Muscle of arm (tissue), 12 donors: ENCODE results near the gene ALMS1. TPM values are rescaled to one million over a fixed set of nuclear protein-coding genes. Genes with fewer than 3 reads are reported as not detected.
"Not testable (repeated sequence)": the region's sequence is repeated elsewhere in the genome, so short reads cannot be mapped to it uniquely, and the experiment has no call there.

Source experiments
- DNase-seq: peaks from one replicate; pipeline ENCODE4 v3.0.0-alpha.2; 2013
- polyA plus RNA-seq, 12 donors: library from polyadenylated mRNA; unstranded; fragments of 120-200 nt; gene quantifications; one replicate each; pipeline ENCODE4 v1.2.1, GENCODE V29; 2013; ENCODE audit not compliant: insufficient read length in 12 of 12

Gene ALMS1
- polyA plus RNA-seq, 12 donors, result 15.2 to 58.4 (median 18.8) TPM; not detected in 1

DNA sequence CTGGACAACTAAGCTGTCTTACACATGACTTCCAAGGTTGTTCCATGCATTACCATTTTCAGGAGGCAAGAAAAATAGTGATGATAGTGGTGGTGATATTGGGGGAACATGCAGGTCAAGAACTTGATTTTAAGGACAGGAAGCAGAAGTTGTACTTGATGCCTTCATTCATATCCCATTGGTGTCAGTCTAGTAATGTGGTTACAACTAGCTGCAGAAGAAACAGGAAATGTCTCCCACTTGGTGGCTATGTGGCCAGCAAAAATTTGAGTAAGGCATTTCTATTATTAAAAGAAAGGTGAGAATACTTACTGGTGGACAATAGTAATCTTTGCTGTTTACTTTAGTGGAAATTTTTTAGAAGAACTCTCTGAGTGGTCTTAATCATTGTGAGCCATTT is 103.4 kb downstream of the ALMS1 start:
- no peak for DNase-seq

DNA sequence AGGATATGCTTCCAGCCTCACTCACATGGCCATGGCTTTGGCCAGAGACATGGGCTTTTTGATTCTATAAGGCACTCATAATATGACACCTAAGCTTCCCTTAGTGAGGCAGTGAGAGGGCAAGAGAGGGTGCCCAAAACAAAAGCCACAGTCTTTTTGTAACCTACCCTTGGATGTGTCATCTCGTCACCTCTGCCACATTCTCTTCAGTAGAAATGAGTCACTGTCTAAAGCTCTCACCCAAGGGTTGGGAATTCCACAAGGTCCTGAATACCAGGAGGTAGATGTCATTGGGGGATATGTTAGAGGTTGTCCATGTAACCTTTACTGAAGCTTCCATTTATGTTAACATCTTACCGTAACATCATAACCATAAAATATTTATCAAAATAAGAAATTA is 108.4 kb downstream of the ALMS1 start:
- DNase-seq, result no peak

DNA sequence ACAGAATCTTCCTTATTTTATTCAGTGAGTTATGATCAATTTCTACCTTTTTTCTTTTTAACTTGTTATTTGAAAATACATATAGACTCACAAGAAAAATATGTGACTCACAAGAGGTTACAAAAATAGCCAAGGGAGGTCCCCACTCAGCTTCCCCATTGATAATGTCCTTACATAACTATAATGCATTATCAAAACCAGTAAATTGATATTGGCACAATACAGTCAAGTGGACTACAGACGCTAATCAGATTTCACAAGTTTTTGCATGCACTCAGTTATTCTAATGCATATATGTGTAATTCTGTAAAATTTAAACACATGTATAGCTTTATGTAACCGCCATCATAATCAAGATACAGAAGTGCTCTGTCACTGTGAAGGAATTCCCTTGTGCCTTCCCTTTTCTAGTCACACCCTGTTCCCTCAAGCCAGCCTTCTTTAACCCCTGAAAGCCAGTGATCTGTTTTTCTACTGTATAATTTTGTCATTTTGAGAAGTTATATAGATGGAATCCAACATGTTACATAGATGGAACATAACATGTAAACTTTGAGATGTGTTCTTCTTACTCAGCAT is 118.4 kb downstream of the ALMS1 start:
- DNase-seq, result no peak

DNA sequence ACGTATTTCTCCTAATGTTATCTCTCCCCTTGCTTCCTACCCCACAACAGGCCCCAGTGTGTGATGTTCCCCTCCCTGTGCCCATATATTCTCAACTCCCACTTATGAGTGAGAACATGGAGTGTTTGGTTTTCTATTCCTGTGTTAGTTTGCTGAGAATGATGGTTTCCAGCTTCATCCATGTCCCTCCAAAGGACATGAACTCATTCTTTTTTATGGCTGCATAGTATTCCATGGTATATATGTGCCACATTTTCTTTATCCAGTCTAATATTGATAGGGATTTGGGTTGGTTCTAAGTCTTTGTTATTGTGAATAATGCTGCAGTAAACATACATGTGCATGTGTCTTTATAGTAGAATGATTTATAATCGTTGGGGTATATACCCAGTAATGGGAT is 119.2 kb downstream of the ALMS1 start:
- DNase-seq, result not testable (repeated sequence)

DNA sequence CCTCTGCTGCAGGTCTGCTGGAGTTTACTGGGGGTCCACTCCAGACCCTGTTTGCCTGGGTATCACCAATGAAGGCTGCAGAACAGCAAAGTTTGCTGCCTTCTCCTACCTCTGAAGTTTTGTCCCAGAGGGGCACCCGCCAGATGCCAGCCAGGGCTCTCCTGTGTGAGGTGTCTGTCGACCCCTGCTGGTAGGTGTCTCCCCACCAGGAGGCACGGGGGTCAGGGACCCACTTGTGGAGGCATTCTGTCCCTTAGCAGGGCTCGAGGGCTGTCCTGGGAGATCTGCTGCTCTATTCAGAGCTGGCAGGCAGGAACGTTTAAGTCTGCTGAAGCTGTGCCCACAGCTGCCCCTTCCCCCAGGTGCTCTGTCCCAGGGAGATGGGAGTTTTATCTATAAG is 124.8 kb downstream of the ALMS1 start:
- DNase-seq, result not testable (repeated sequence)

DNA sequence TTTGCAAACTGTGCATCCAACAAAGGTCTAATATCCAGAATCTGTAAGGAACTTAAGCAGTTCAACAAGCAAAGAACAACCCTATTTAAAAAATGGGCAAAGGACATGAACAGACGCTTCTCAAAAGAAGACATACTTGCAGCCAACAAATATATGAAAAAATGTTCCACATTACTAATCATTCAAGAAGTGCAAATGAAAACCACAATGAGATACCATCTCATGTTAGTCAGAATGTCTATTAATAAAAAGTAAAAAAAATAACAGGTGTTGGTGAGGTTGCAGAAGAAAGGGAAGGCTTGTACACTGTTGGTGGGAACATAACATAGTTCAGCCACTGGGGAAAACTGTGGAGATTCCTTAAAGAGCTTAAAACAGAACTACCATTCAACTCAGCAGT is 130.4 kb downstream of the ALMS1 start:
- DNase-seq, result no peak

DNA sequence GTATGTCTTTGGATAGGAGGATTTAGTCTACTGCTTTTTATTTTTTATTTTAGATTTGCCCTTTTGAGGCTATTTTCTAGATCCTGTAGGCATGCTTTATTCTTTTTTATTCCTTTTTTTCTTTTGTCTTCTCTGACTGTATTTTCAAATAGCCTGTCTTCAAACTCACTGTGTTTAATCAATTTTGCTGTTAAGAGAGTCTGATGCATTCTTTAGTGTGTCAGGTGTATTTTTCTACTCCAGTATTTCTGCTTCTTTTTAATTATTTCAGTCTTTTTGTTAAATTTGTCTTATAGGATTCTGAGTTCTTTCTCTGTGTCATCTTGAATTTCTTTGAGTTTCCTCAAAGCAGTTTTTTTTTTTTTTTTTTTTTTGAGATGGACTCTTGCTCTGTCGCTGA is 143.1 kb downstream of the ALMS1 start:
- no peak for DNase-seq

DNA sequence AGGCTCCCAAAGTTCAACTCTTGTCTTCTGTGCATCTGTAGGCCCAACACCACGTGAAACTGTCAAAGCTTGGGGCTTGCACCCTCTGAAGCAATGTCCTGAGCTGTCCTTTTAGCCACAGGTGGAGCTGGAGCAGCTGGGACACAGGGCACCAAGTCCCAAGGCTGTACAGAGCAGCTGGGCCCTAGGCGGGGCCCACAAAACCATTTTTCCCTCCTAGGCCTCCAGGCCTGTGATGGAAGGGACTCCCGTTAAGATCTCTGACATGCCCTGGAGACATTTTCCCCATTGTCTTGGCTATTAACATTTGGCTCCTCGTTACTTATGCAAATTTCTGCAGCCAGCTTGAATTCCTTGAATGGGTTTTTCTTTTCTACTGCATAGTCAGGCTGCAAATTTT is 145.1 kb downstream of the ALMS1 start:
- DNase-seq, result not testable (repeated sequence)

DNA sequence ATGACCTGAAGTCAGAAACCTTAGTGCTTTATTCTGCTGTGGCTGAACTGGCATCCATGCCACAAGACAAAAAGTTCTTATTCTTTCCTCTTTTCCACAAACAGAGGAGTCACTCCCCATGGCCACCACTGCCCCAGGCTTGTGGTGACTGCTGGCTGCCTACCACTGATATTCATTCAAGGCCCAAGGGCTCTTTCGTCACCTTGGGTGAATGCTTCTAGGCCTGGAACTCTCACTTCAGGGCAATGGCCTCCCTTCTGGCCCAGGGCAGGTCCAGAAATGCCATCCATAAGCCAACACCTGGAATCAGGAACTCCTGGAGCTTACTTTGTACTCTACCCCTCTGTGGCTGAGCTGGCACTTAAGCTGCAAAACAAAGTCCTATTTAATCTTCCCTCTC is 146.7 kb downstream of the ALMS1 start:
- DNase-seq, result no peak

DNA sequence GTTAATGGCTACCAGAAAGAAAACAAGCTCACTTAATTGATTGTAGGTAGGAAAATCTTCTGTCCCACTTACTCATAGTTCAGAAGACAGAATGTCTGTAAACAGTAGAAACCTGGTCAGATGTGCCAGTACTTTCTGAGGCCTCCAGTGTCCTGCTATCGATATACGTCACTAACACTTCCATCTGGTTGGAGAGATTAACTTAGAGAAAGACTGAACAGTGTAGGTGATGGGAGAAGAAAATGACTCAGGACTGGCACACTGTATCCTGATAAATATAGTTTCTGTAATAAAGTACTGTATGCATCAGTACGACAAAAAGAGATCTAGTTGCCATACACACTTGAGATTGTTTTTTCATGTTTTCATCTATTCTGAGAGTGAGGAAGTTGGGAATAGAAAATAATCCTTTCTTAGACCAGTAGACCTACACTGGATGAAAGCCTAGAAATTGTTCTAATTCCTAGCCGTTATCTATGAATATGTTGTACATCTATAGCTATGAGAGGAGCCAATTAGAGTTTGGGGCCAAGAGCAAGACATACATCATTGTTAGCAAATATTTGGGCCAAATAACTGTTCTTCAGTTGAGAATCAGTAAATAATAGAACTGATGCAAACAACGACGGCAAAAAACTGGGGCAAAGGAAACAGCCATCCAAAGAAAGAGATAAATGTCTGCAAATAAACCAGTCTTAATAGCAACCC is 150.7 kb downstream of the ALMS1 start:
- DNase-seq, result no peak

DNA sequence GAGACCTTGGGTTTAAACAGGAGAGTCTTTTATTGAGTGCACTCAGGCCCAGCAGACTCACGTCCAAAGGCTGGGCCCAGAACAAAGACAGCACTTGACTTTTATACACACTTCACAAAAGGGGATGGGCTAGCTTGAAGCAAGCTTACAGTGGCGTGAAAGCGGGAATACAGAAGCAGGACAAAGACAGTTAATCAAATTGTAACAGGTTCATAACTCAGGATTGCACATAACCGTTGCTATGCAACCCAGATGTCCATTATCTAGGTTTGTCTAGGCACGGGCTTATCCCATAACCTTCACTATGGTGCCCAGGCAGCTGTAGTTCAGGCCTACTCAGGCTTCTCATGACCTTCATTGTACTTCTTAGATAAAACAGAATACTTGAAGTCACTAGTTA is 175.2 kb downstream of the ALMS1 start:
- DNase-seq, result not testable (repeated sequence)

DNA sequence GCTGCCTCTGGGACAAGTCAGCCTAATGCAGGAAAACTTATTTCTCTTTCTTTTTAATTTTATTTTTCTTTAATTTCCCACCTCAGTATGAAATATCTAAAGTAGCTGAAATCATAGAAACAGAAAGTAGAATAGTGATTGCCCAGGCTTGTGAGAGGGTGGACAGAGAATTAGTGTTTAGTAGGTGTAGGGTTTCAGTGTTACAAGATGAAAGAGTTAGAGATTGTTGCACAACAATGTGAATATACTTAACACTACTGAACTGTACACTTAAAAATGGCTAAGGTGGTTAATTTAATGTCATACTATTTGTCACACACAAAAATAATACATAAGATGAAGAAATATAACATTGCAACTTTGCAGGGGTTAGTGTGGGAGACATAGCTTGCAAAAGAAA is 175.8 kb downstream of the ALMS1 start:
- DNase-seq, result no peak

DNA sequence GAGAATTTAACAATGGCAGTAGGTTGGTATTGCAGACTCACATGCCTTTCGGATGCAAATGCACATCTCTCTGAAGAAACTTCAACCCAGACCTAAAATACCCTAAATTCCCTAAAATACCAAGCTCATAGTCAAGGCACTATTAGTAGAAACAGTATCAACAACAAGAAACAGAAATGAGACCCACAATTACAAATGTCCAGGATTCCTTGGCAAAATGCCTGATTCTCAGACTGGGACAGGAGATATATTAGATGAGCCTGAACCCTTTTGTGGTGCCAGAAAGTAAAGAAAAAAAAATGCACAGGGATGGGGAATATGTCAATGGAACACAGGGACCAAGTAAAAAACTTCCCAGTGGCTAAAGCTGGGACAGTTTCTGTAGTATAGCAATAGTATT is 179.3 kb downstream of the ALMS1 start:
- no peak for DNase-seq

DNA sequence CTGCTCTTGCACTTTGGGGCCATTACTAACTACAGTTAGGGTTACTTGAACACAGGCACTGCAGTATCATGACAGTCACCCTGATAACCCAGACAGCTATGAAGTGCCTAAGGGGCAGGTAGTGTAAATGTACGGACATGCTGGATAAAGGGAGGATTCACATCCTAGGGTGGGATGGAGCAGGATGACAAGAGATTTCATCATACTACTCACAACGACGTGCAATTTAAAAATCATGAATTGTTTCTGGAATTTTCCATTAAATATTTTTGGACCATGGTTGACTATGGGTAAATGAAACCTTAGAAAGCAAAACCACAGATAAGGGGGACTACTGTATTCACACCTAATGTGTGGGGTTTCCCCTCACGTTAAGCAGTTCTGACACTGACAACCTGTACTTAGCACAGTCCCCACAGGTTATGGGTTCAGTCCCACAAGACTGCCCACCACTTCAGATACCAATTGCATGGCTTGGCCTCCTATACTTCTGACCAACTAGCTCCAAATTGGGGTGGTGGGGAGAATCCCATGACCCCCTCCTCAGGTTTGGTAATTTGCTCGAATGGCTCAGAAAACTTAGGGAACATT is 180.7 kb downstream of the ALMS1 start:
- DNase-seq, result no peak

DNA sequence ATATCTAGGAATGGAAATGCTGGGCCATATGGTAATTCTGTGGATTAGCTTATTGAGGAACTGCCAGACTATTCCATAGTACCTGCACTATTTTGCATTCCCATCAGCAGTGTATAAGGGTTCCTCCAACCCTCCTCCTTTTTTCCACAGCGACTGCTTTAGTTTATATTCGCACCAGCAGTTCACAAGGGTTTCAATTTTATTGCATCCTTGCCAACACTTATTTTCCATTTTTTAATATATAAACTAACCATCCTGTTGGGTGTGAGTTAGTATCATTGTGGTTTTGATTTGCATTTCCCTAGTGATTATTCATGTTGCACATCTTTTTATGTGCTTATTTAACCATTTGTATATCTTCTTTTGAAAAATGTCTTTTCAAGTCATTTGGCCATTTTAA is 189.6 kb downstream of the ALMS1 start:
- no peak for DNase-seq

DNA sequence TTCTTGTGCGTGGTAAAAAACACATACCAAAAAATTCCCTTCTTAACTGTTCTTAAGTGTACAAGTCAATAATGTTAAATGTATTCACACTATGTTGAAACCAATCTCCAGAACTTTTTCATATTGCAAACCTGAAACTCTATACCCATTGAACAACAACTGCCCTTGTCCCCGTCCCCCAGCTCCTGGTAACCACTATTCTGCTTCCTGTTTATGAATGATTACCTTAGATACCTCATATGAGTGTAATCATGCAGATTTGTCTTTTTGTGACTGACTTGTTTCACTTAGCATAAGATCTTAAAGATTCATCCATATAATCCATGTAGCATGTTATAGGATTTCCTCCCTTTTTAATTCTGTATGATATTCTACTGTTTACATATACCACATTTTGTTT is 196.7 kb downstream of the ALMS1 start:
- DNase-seq, result no peak

DNA sequence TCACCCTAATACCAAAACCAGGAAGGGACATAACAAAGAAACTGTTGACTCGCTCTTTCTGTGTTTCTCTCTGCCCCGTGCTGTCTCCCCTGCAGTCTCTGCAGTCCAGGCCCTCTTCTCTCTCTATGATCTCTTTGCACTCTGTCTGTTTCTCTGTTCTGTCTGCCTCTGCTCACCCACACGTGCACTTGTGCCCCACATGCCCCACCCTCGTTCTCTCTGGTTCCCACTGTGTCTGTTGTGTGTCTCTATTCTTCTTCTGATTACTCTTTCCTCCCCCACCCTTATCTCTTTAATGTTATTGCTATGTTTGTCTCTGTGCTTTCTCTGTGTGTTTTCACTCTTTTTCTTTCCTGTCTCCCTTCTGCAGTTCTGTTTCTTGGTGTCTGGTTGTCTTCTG is 202.5 kb downstream of the ALMS1 start:
- no peak for DNase-seq

DNA sequence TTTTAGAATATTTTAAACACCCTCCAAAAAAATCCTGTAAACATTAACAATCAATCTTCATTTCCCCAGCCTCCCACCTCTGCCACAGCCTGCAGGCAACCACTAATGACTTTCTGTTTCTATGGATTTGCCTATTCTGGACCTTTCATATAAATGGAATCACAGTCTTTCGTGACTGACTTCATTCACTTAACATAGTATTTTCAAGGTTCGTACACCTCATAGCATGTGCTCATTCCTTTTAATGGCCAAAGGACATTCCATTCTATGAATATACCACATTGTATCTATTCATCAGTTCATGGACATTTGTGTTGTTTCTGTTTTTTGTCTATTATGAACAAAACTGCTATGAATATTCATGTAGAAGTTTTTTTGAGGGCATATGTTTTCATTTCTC is 208.0 kb downstream of the ALMS1 start:
- DNase-seq, result no peak

DNA sequence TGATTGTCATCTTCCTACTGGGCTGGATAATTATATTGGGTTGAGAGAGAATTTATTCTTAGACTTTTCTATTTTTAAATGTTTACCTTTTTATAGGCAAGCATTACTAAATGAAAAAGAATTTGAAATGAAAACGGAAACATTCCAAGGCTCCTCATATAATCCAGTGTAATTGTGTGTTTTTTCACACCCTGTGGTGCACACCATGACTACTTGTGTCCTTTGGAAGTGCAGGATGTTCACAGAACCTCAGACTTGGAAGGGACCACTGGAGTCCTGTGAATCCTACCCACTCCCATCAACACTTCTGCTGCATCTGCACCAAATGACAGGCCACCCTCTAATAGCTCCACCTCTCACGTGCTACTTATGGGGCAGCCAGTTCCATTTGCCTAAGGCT is 208.6 kb downstream of the ALMS1 start:
- no peak for DNase-seq

DNA sequence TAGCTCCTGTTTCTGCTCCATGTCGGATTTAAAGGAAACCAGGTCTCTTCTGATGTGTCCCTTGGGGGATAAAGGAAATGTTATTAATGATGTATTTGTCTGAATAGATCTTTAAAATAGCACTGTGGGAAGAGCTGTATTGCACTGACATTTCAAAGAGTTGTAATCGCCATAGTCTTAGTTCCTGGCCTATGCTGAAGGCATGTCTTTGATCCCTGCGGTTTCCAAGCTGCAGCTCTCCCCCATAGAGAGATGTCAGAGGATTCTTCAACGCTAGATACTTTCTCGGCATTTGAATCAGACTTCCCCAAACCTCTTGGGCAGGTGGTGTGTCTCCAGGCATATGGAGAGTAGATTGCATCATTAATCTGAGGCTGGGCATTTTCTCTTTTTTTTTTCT is 216.1 kb downstream of the ALMS1 start:
- no peak for DNase-seq

DNA sequence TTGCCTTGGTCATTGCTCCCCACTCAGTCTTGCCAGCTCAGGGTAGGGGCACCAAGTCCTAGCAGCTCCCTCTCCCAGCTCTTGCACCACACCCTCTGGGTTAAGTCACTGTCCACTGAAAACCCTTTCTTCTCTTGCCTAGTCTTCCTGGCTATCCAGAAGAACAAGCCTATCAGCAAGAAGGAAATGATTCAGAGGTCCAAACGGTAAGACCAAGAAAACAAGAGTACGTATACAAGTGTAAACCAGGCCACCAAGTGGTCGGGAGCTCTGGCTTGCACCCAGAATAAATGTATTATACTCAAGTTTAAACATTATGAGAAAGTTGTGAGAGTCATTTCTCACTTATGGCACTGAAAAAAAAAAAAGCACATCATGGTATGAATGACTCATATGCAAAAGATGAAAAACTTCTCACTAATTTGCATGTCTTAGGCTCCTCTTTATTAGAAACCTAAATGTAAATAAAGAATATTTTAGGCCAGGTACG is 217.5 kb downstream of the ALMS1 start:
- not testable (repeated sequence) for DNase-seq

DNA sequence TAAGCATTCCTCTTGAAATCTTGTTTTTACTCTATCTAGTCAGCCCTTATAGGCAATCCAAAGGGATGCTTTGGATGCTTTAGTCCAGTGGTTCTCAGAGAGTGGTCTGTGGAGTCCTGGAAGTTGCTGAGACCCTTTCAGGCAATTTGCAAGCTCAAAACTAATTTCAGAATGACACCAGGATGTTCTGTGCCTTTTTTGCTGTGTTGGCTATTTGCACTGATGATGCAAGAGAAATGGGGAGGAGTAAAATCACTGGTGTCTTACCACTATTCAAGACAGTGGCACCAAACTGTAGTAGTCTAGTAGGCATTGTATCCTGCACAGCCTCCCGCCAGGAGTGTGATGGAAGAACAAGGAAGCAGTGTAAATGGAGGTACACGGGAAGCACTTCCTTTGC is 219.0 kb downstream of the ALMS1 start:
- not testable (repeated sequence) for DNase-seq

DNA sequence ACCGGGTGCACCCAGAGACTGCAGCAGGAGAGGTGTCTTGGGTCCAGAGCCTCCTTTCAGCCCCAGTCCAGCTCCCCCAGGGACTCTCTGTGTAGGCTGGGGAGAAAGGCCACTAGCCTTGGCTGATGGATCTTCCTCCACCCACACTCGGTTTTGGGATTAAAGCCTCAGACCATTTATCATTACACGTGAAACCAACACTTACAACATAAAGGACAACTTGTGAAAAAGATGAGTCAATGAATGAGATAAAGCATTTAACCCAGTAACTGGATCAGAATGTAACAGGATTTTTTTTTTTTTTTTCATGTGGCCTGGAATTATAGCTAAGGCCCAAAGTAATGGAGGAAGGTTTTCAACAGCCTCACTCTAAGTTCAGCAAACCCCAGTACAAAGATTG is 224.5 kb downstream of the ALMS1 start:
- DNase-seq, result no peak

DNA sequence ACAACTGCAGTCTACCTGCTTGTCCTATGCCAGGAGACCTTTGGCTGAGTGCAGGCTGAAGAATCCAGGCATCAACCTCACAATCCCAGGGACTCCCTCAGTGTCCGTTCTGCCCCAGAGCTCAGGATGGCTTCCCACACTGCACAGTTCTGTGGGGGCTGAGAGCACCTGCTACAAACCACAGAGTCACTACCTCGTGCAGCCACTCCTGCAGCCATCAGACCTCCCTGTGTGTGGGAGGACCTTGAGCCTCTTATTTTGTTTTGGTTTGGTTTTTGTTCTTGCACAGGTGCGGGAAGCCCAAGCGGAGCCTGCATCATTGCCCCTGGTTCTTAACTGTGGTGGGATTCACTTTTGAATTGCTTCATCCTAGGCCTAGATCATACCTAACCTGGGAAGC is 225.6 kb downstream of the ALMS1 start:
- DNase-seq, result no peak
